H1 (cell line): Measurements from ENCODE around the gene DAG1. TPM values are rescaled to one million over a fixed set of nuclear protein-coding genes. Genes with fewer than 3 reads are reported as not detected.

Experiments
- CTCF ChIA-PET: fragments of 300-600 bp; sonication (Branson Sonifier 250); formaldehyde crosslinking; loops from one replicate; lab custom pipeline; 2021; ENCODE audit not compliant: partially characterized antibody; lab: Charles Lee
- POLR2A ChIA-PET: fragments of 300-600 bp; sonication (Branson Sonifier 250); formaldehyde crosslinking; loops from one replicate; lab custom pipeline; 2021; ENCODE audit warnings: inconsistent platforms; ENCODE audit not compliant: partially characterized antibody; lab: Charles Lee
- DNase-seq, 2 experiments: peaks; one replicate each; pipeline versions ENCODE4 v3.0.0 to v3.0.0-alpha.2; 2010 to 2022; ENCODE audit warnings: low spot score in 2 of 2, low read depth in 1 of 2, mixed read lengths in 1 of 2
- FAIRE-seq: peaks from 2 replicates; lab custom pipeline; 2011; peaks lifted over from hg19 to GRCh38; lab: Jason Lieb, UNC
- H2AFZ ChIP-seq: 2 replicates; pipeline ENCODE4 v1.8.1; 2012; ENCODE audit warnings: low read length, inconsistent platforms
- H2AK5ac ChIP-seq: 2 replicates; pipeline ENCODE4 v1.6.1; 2013; ENCODE audit warnings: low read depth, low read length
- H2BK120ac ChIP-seq: replicated peaks from 2 replicates; pipeline ENCODE3; 2013; ENCODE audit warnings: low read depth, low read length, inconsistent platforms
- H2BK12ac ChIP-seq: 2 replicates; pipeline ENCODE4 v1.6.1; 2013; ENCODE audit warnings: low read depth, low read length
- H2BK15ac ChIP-seq: 2 replicates; pipeline ENCODE4 v1.6.1; 2013; ENCODE audit warnings: low read length
- H2BK20ac ChIP-seq: 2 replicates; pipeline ENCODE4 v1.6.1; 2013; ENCODE audit warnings: low read length
- H2BK5ac ChIP-seq: 2 replicates; pipeline ENCODE4 v1.6.1; 2013; ENCODE audit warnings: low read depth, low read length
- H3K14ac ChIP-seq: 2 replicates; pipeline ENCODE4 v1.6.1; 2013; ENCODE audit warnings: inconsistent platforms; ENCODE audit not compliant: insufficient read length
- H3K18ac ChIP-seq: 2 replicates; pipeline ENCODE4 v1.6.1; 2013; ENCODE audit warnings: low read length; ENCODE audit errors: extremely low read depth
- H3K23ac ChIP-seq: 2 replicates; pipeline ENCODE4 v1.6.1; 2013; ENCODE audit warnings: inconsistent platforms; ENCODE audit not compliant: insufficient read length
- H3K23me2 ChIP-seq: 2 replicates; pipeline ENCODE4 v1.6.1; 2013; ENCODE audit warnings: low read depth, low read length
- H3K27ac ChIP-seq: 2 replicates; pipeline ENCODE4 v1.6.1; 2011; ENCODE audit warnings: low read depth, low read length, inconsistent platforms
- H3K27me3 ChIP-seq, 4 experiments: replicated peaks in 1 of 4; 1 replicate in 1 of 4; 2 replicates in 3 of 4; pipeline versions ENCODE4 v1.6.1 to v1.8.1; 2011 to 2013; ENCODE audit warnings: low read length in 3 of 4, mild to moderate bottlenecking in 3 of 4, inconsistent platforms in 2 of 4, mixed read lengths in 2 of 4, moderate library complexity in 1 of 4; ENCODE audit not compliant: control insufficient read depth in 3 of 4, insufficient read depth in 3 of 4; ENCODE audit errors: extremely low read depth in 1 of 4
- H3K36me3 ChIP-seq, 4 experiments: 2 replicates each; pipeline versions ENCODE4 v1.6.1 to v1.8.1; 2011 to 2013; ENCODE audit warnings: mild to moderate bottlenecking in 4 of 4, low read length in 3 of 4, moderate library complexity in 2 of 4, control low read depth in 1 of 4, inconsistent platforms in 1 of 4; ENCODE audit not compliant: insufficient read depth in 4 of 4, control insufficient read depth in 2 of 4
- H3K4ac ChIP-seq: replicated peaks from 2 replicates; pipeline ENCODE3; 2013; ENCODE audit warnings: low read length, low read depth, mixed read lengths, inconsistent platforms; ENCODE audit not compliant: insufficient read length
- H3K4me1 ChIP-seq, 4 experiments: replicated peaks in 1 of 4; 1 replicate in 1 of 4; 2 replicates in 3 of 4; pipeline versions ENCODE4 v1.6.1 to v1.8.1; 2011 to 2013; ENCODE audit warnings: low read length in 3 of 4, inconsistent platforms in 2 of 4, mixed read lengths in 1 of 4; ENCODE audit not compliant: insufficient read depth in 4 of 4, control insufficient read depth in 3 of 4
- H3K4me2 ChIP-seq, 2 experiments: 2 replicates each; pipeline versions ENCODE4 v1.6.1 to v1.8.1; 2011 to 2013; ENCODE audit warnings: low read depth in 2 of 2, low read length in 2 of 2, control low read depth in 1 of 2, inconsistent platforms in 1 of 2, mild to moderate bottlenecking in 1 of 2; ENCODE audit not compliant: insufficient read depth in 1 of 2
- H3K4me3 ChIP-seq, 4 experiments: fragments of 200-600, 300-600 bp in 1 of 4; sonication (generic), shearing (Covaris generic), sonication (Bioruptor Twin) in 1 of 4; 2 replicates each; pipeline versions ENCODE4 v1.5.1 to v1.8.1; 2011 to 2016; ENCODE audit warnings: low read length in 4 of 4, low read depth in 3 of 4, control low read depth in 2 of 4, inconsistent platforms in 2 of 4, mild to moderate bottlenecking in 2 of 4, mixed read lengths in 1 of 4, moderate library complexity in 1 of 4; ENCODE audit not compliant: insufficient read depth in 2 of 4; ENCODE audit errors: extremely low read depth in 1 of 4
- H3K56ac ChIP-seq: replicated peaks from 2 replicates; pipeline ENCODE3; 2013; ENCODE audit warnings: low read depth, mild to moderate bottlenecking, mixed read lengths, low read length, inconsistent platforms; ENCODE audit not compliant: insufficient read length
- H3K79me1 ChIP-seq: 2 replicates; pipeline ENCODE4 v1.6.1; 2013; ENCODE audit warnings: low read depth, low read length, control low read depth
- H3K79me2 ChIP-seq, 2 experiments: 2 replicates each; pipeline versions ENCODE4 v1.6.1 to v1.8.1; 2012 to 2013; ENCODE audit warnings: low read length in 2 of 2, mild to moderate bottlenecking in 2 of 2, inconsistent platforms in 1 of 2; ENCODE audit not compliant: insufficient read depth in 2 of 2, control insufficient read depth in 1 of 2
- H3K9ac ChIP-seq, 4 experiments: replicated peaks in 1 of 4; 1 replicate in 1 of 4; 2 replicates in 3 of 4; pipeline versions ENCODE4 v1.6.1 to v1.8.1; 2011 to 2013; ENCODE audit warnings: low read depth in 3 of 4, low read length in 3 of 4, control low read depth in 2 of 4, mild to moderate bottlenecking in 2 of 4, moderate library complexity in 2 of 4, inconsistent platforms in 1 of 4; ENCODE audit errors: extremely low read depth in 1 of 4
- H3K9me3 ChIP-seq, 2 experiments: 2 replicates each; pipeline versions ENCODE4 v1.6.1 to v1.8.1; 2012 to 2013; ENCODE audit warnings: mild to moderate bottlenecking in 2 of 2, moderate library complexity in 2 of 2, control low read depth in 1 of 2, inconsistent platforms in 1 of 2, low read depth in 1 of 2, low read length in 1 of 2, mixed read lengths in 1 of 2; ENCODE audit not compliant: insufficient read depth in 2 of 2
- H4K20me1 ChIP-seq, 2 experiments: replicated peaks in 1 of 2; 2 replicates each; pipeline versions ENCODE3 to v1.8.1; 2011 to 2013; ENCODE audit warnings: inconsistent platforms in 2 of 2, low read length in 2 of 2, mild to moderate bottlenecking in 1 of 2; ENCODE audit not compliant: insufficient read depth in 2 of 2, control insufficient read depth in 1 of 2
- H4K5ac ChIP-seq: 2 replicates; pipeline ENCODE4 v1.6.1; 2013; ENCODE audit warnings: low read length, low read depth, mixed read lengths, inconsistent platforms; ENCODE audit not compliant: insufficient read length
- H4K8ac ChIP-seq: 2 replicates; pipeline ENCODE4 v1.8.0; 2013; ENCODE audit warnings: mild to moderate bottlenecking, moderate library complexity, low read length, inconsistent platforms; ENCODE audit not compliant: insufficient read depth; ENCODE audit errors: extremely low read depth
- H4K91ac ChIP-seq: replicated peaks from 2 replicates; pipeline ENCODE3; 2013; ENCODE audit warnings: low read length, mixed read lengths, inconsistent platforms; ENCODE audit not compliant: insufficient read length
- ASH2L ChIP-seq: fragments of 200-600, 300-600 bp; sonication (generic); IDR thresholded peaks from one replicate; pipeline ENCODE4 v1.7.1; 2017; ENCODE audit warnings: low read length
- BACH1 ChIP-seq: IDR thresholded peaks from 2 replicates; pipeline ENCODE4 v1.6.1; 2012; ENCODE audit warnings: low read length, improper control_type of control experiment
- BCL11A ChIP-seq, 2 experiments: IDR thresholded peaks; one replicate each; pipeline ENCODE4 v1.6.1; 2011; ENCODE audit warnings: low read depth in 2 of 2, low read length in 2 of 2, mild to moderate bottlenecking in 2 of 2
- CBX8 ChIP-seq: fragments of 300-800, 300-1000 bp; sonication (generic); IDR thresholded peaks from 2 replicates; pipeline ENCODE4 v1.7.1; 2016; ENCODE audit warnings: low read depth, low read length, borderline replicate concordance
- EP300 ChIP-seq, 2 experiments: IDR thresholded peaks; 1 replicate in 1 of 2; 2 replicates in 1 of 2; pipeline ENCODE4 v1.6.1; 2011 to 2012; ENCODE audit warnings: low read depth in 2 of 2, low read length in 2 of 2, mild to moderate bottlenecking in 2 of 2, borderline replicate concordance in 1 of 2, inconsistent platforms in 1 of 2, moderate library complexity in 1 of 2
- FOSL1 ChIP-seq: IDR thresholded peaks from 2 replicates; pipeline ENCODE4 v1.6.1; 2011; ENCODE audit warnings: mild to moderate bottlenecking, low read depth, low read length, moderate library complexity; ENCODE audit not compliant: insufficient read depth
- KDM5A ChIP-seq: fragments of 200-600 bp; IDR thresholded peaks from 2 replicates; pipeline ENCODE4 v1.7.1; 2012; ENCODE audit warnings: mild to moderate bottlenecking, low read length, inconsistent platforms, mixed read lengths
- MAFK ChIP-seq: IDR thresholded peaks from 2 replicates; pipeline ENCODE4 v1.6.1; 2012; ENCODE audit warnings: low read depth, mild to moderate bottlenecking, improper control_type of control experiment, low read length
- SIRT6 ChIP-seq: IDR thresholded peaks from one replicate; pipeline ENCODE4 v1.7.1; 2012; ENCODE audit warnings: low read length, inconsistent platforms
- SP2 ChIP-seq: IDR thresholded peaks from 2 replicates; pipeline ENCODE4 v1.6.1; 2012; ENCODE audit warnings: mild to moderate bottlenecking, low read length, inconsistent platforms
- YY1 ChIP-seq: IDR thresholded peaks from 2 replicates; pipeline ENCODE4 v1.6.1; 2011; ENCODE audit warnings: low read depth, mild to moderate bottlenecking, low read length
- WGBS, 2 experiments: shearing (Covaris generic) in 1 of 2; methylation state at CpG; one replicate each; pipeline versions ENCODE4 v1.1.6 to v1.1.7; 2013 to 2015; ENCODE audit warnings: low lambda C conversion rate in 2 of 2, mixed read lengths in 2 of 2, inconsistent platforms in 1 of 2, low coverage in 1 of 2, missing lambda C conversion rate in 1 of 2; ENCODE audit not compliant: insufficient replicate concordance in 2 of 2, insufficient coverage in 1 of 2, insufficient read length in 1 of 2; ENCODE audit errors: extremely low coverage in 1 of 2, missing lambda C conversion rate in 1 of 2; 5-methylcytosine and 5-hydroxymethylcytosine counted together
- polyA plus RNA-seq, 7 experiments: library from polyadenylated mRNA; depleted of rRNA in 3 of 7; stranded (reverse) in 5 of 7; unstranded in 2 of 7; fragments of >200 nt in 5 of 7; fragments of 200-250 nt in 2 of 7; gene quantifications; 1 replicate in 5 of 7; 2 replicates in 1 of 7; 4 replicates in 1 of 7; pipeline versions ENCODE4 v1.2.1 to v1.2.3, GENCODE V29; 2011 to 2013; ENCODE audit warnings: missing spikeins in 2 of 7, mixed read lengths in 2 of 7
- total RNA-seq: library from RNA; stranded (reverse); fragmentation: NEBNext Ultra II Directional; extraction: Animal tissue kit (Norgen Biotek cat#: 25700); gene quantifications from 2 replicates; pipeline ENCODE4 v1.2.1, GENCODE V29; 2021
- TF ChIP-seq, protein P1 (sequence below): IDR thresholded peaks from 2 replicates; pipeline ENCODE4 v1.6.1; 2011; ENCODE audit warnings: low read depth, mild to moderate bottlenecking, low read length; ENCODE audit not compliant: insufficient read depth

DAG1 gene
- total and polyA plus RNA-seq, 2 of the 8 experiments (the other 6 are each of a cell fraction or from before 2014, with no cell fraction given) = 97.5 to 138 TPM

DNA sequence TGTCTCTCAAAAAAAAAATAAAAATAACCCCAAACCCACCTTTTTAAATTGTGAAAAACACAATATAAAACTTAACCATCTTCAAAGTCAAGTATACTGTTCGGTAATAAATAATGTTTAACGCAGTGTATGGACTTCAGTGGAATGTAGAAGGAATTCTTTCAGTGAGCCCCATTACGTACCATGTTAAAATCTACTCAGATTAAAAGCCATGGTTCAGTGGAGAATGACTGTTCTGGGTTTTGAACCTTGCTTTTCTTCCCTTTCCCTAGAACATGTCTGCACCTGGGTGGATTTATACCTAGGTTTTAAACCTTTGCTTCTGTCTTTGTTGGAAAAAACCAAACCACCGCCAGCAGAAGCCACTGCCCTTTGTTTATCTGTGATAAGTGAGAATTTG lies 27.5 kb downstream of the DAG1 start:
- Histone ChIP-seq H3K23ac (no peak overlapping the region), H3K79me1 (peaks cover 6% of the 10 kb centered on the region), H4K8ac (no peak overlapping the region), H2AK5ac (no peak overlapping the region), H3K14ac (no peak overlapping the region), H2BK120ac (no peak overlapping the region), H2BK20ac (no peak overlapping the region), H2BK15ac (no peak overlapping the region), H3K9me3 (no peaks in the 10 kb centered on the region), H3K4me2 (no peak overlapping the region), H2AFZ (no peak overlapping the region), H3K56ac (no peak overlapping the region), H3K4me1 (no peaks in the 10 kb centered on the region), H3K79me2 (peaks cover 0 to 75% of the 10 kb centered on the region in 2 experiments; a peak in 3 of 4 replicates), H3K36me3 (peaks cover 0 to 5% (median 0%) of the 10 kb centered on the region in 4 experiments; a peak in 1 of 8 replicates), H2BK12ac (no peak overlapping the region), H4K91ac (no peak overlapping the region), H3K4me3 (no peak overlapping the region), H3K27ac (no peak overlapping the region), H3K9ac (no peak overlapping the region), H4K5ac (no peak overlapping the region), H3K4ac (no peak overlapping the region), H3K27me3 (no peaks in the 10 kb centered on the region), H3K23me2 (no peaks in the 10 kb centered on the region), H3K18ac (no peak overlapping the region), H2BK5ac (no peak overlapping the region), H4K20me1 (peaks cover 2 to 12% of the 10 kb centered on the region in 2 experiments)
- ChIA-PET CTCF (interaction anchor here (0.6 to 4.3 kb wide), 3 partner anchors 13 to 99 kb away, joined by 3 to 14 read pairs (median 3); no protein-coding TSS in a partner anchor), POLR2A (interaction anchor here (0.9 to 2.2 kb wide), 4 partner anchors 16 to 67 kb away, joined by 3 to 7 read pairs (median 4); partner anchors contain the start of gene DAG1)
- DNase-seq (no peak), FAIRE-seq (no peak)
- WGBS, 2 experiments = 91% methylated on average over 4 of the region's 4 CpGs; no CpG with 5 or more reads in 1 of the 2 experiments
- TF ChIP-seq, protein P1, sequence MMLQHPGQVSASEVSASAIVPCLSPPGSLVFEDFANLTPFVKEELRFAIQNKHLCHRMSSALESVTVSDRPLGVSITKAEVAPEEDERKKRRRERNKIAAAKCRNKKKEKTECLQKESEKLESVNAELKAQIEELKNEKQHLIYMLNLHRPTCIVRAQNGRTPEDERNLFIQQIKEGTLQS = no peak
- TF ChIP-seq SP2 = no peak
- TF ChIP-seq BACH1 = no peak
- no peak for TF ChIP-seq BCL11A (IDR thresholded peaks at IDR 0.05; ENCODE audit: low read depth in 2 of 2, low read length in 2 of 2)
- no peak for TF ChIP-seq FOSL1
- no peak for TF ChIP-seq SIRT6
- no peak for TF ChIP-seq MAFK
- TF ChIP-seq EP300 (IDR thresholded peaks at IDR 0.05; ENCODE audit: borderline replicate concordance in 1 of 2, low read depth in 2 of 2, low read length in 2 of 2) = no peak
- no peak for TF ChIP-seq ASH2L
- TF ChIP-seq YY1 = no peak
- no peak for TF ChIP-seq KDM5A
- no peak for TF ChIP-seq CBX8
